Nephron progenitor cell (in vitro differentiated cells): Measurements from ENCODE around the gene IGFBP5.

ENCODE experiments used
- DNase-seq: peaks from one replicate; pipeline ENCODE4 v3.0.0; 2021
- H3K27ac Mint-ChIP-seq: 2 replicates; pipeline ENCODE4 v1.8.0; 2021; ENCODE audit warnings: mild to moderate bottlenecking, moderate library complexity, mixed read lengths
- H3K27me3 Mint-ChIP-seq: 2 replicates; pipeline ENCODE4 v1.8.0; 2021; ENCODE audit warnings: mild to moderate bottlenecking, low read depth, mixed read lengths; ENCODE audit not compliant: poor library complexity
- H3K36me3 Mint-ChIP-seq: 2 replicates; pipeline ENCODE4 v1.8.0; 2021; ENCODE audit warnings: low read depth, mixed read lengths
- H3K4me1 Mint-ChIP-seq: 2 replicates; pipeline ENCODE4 v1.8.0; 2021; ENCODE audit warnings: mixed read lengths
- H3K4me3 Mint-ChIP-seq: 2 replicates; pipeline ENCODE4 v1.8.0; 2021; ENCODE audit warnings: mild to moderate bottlenecking, moderate library complexity, mixed read lengths
- H3K9me3 Mint-ChIP-seq: 2 replicates; pipeline ENCODE4 v1.8.0; 2021; ENCODE audit warnings: mild to moderate bottlenecking, moderate library complexity, mixed read lengths
- CTCF ChIP-seq: fragments of 200-600 bp; sonication (generic); IDR thresholded peaks from 2 replicates; pipeline ENCODE4 v1.5.0; 2021; ENCODE audit warnings: antibody characterized with exemption

The IGFBP5 gene

DNA sequence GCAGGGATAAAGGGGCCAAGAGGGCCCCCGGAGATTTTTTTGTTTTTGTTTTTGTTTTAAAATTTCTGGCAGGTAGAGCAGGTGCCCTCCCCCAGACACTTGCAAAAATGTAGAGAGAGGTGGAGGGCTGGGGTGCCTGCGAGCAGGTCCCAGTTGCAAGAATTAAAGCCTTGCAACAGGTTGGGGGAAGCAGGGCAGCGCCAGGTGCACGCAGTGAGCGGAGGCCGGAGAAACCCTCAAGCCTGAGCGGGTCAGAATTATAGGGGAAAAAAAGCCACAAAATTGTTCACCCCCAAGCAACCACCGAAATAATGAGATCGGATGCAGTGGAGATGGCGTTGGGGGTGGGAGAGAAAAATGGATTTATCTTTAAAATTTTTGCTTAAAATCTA, 527 bp downstream of the IGFBP5 start:
- Mint-ChIP-seq H3K27me3 (no peaks in the 10 kb centered on the region), H3K9me3 (no peaks in the 10 kb centered on the region), H3K4me1 (peaks cover 47% of the 10 kb centered on the region), H3K36me3 (peaks cover 4% of the 10 kb centered on the region), H3K4me3 (peak overlapping the region; percentile 91), H3K27ac (no peak overlapping the region)
- no peak for DNase-seq
- no peak for TF ChIP-seq CTCF

- Mint-ChIP-seq H3K4me1 (peaks cover 53% of the 10 kb centered on the region), H3K4me3 (peak overlapping the region; percentile 91), H3K36me3 (peaks cover 7% of the 10 kb centered on the region), H3K27me3 (no peaks in the 10 kb centered on the region), H3K9me3 (no peaks in the 10 kb centered on the region), H3K27ac (peak overlapping the region; percentile 58)
- peak; percentile 79 for DNase-seq
- TF ChIP-seq CTCF, result no peak
Observed at GRCh38 chr2:216694082-216694825, 1.1 kb downstream of the IGFBP5 start.

DNA sequence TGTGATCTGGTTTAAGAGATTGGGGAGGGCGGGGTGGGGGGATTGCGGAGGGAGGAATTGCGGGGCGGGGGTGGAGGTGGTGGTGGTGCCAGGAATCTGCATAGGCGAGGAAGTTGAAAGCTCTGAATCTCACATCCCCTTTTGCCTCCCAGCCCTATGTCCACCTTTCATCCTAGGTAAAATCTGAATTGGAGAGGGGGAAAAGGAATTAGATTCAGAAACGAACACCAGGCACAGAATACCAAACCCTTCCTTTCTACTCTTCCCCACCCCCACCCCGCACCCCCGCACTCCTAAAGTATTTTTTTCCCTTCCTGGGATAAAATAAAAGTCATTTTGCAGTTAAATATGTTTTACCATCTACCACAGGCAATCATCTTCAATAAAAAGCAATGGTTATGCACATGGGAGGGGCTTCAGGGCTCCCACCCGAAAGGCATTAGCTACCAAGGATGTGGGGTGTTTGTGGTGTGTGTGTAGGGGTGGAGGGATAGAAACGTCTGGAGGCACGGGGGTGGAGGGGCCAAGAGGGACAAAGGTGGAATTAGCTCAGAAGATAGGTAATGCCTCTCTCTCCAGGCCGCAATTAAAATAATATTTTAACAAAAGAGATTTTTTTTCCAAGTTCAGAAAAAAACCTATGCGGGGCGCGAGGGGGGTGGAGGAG, 1.8 kb downstream of the IGFBP5 start:
- no peaks in the 10 kb centered on the region for H3K27me3 Mint-ChIP-seq
- H3K27ac Mint-ChIP-seq, result peak overlapping the region; percentile 58
- H3K4me1 Mint-ChIP-seq, result peaks cover 60% of the 10 kb centered on the region
- TF ChIP-seq CTCF, result no peak
- H3K4me3 Mint-ChIP-seq, result peak overlapping the region; percentile 91
- no peak for DNase-seq
- no peaks in the 10 kb centered on the region for H3K9me3 Mint-ChIP-seq
- peaks cover 14% of the 10 kb centered on the region for H3K36me3 Mint-ChIP-seq

GRCh38 chr2:216692636-216693413, 2.5 kb downstream of the IGFBP5 start:
- Mint-ChIP-seq H3K9me3 (no peaks in the 10 kb centered on the region), H3K36me3 (peaks cover 19% of the 10 kb centered on the region), H3K4me1 (peaks cover 67% of the 10 kb centered on the region), H3K27ac (peak overlapping the region; percentile 91), H3K4me3 (peak overlapping the region; percentile 91), H3K27me3 (no peaks in the 10 kb centered on the region)
- no peak for TF ChIP-seq CTCF
- peak; percentile 94 for DNase-seq

- peak overlapping the region; percentile 97 for H3K27ac Mint-ChIP-seq
- H3K4me1 Mint-ChIP-seq, result peaks cover 74% of the 10 kb centered on the region
- H3K9me3 Mint-ChIP-seq, result no peaks in the 10 kb centered on the region
- peak; percentile 59 for DNase-seq
- no peak for TF ChIP-seq CTCF
- peaks cover 31% of the 10 kb centered on the region for H3K36me3 Mint-ChIP-seq
- peak overlapping the region; percentile 91 for H3K4me3 Mint-ChIP-seq
- no peaks in the 10 kb centered on the region for H3K27me3 Mint-ChIP-seq
Observed at GRCh38 chr2:216690853-216691741, 4.3 kb downstream of the IGFBP5 start.
